ENCODE data around the gene AGBL1. TPM values are rescaled to one million over a fixed set of nuclear protein-coding genes. Genes with fewer than 3 reads are reported as not detected.

The AGBL1 gene
- total RNA-seq, 2 donors from 2014 or later: not detected

DNA sequence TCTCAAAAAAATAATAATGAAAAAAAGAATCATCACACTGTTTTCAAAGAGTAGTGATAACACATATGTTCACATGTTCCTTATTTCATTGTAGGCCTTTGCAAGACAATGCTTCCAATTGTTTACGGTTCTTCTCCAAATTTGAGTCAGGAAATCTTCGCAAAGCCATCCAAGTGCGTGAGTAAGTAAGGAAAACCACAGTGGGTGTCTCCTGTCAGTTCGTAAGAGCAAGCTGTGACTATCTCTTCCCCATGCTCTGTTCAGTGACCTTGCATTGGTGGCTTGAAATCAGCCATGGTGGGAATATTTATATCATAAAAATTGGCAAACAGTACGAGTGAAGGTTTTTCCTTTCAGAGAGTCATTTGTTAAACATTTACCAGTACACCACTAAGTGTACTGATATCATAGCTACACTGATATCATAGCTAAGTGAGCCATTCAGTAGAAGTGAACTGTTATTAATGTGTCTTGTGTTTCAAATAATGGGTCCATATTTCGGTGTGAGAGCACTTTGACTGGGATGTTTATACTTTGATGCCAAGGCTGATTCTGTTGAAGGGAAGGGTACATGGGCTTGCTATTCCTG lies 187.3 kb downstream of the AGBL1 start:
- no peak for ATAC-seq
- H3K27ac ChIP-seq: no peak overlapping the region
- no peaks in the 10 kb centered on the region for H3K9me3 ChIP-seq
- H3K4me3 ChIP-seq: no peak overlapping the region
- H3K36me3 ChIP-seq (replicated peaks in 1 of 2; ENCODE audit: insufficient read depth in 1 of 2, low read depth in 2 of 2): no peaks in the 10 kb centered on the region
- TF ChIP-seq, protein P1, sequence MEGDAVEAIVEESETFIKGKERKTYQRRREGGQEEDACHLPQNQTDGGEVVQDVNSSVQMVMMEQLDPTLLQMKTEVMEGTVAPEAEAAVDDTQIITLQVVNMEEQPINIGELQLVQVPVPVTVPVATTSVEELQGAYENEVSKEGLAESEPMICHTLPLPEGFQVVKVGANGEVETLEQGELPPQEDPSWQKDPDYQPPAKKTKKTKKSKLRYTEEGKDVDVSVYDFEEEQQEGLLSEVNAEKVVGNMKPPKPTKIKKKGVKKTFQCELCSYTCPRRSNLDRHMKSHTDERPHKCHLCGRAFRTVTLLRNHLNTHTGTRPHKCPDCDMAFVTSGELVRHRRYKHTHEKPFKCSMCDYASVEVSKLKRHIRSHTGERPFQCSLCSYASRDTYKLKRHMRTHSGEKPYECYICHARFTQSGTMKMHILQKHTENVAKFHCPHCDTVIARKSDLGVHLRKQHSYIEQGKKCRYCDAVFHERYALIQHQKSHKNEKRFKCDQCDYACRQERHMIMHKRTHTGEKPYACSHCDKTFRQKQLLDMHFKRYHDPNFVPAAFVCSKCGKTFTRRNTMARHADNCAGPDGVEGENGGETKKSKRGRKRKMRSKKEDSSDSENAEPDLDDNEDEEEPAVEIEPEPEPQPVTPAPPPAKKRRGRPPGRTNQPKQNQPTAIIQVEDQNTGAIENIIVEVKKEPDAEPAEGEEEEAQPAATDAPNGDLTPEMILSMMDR (IDR thresholded peaks at IDR 0.05): no peak
- TF ChIP-seq POLR2A (IDR thresholded peaks at IDR 0.05): no peak
- WGBS, 2 donors: 42 to 48% methylated on average over 6 of the region's 6 CpGs
- intact Hi-C loops (cut with DNase I): no loop called here
- DNase-seq: no peak
- peaks cover 7% of the 10 kb centered on the region for H3K4me1 ChIP-seq
- no peaks in the 10 kb centered on the region for H3K27me3 ChIP-seq

DNA sequence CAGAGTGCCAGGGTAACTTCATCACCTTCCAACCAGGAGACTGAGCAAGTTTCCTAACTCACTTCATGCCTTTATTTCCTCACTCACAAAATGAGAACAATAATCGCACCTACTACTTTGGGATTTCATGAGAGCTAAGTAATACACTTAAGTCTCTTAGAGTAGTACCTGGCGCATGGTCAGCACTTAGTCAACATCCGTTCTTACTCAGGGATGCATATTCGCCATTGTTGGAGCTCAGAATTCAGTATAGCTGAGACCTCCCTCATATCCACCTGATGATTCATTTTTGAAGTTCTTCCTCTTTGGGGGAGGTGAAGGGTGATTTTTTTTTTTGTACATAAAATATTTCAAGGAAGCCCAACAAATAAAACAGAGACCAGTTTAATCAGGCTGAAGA lies 188.2 kb downstream of the AGBL1 start:
- no peak for ATAC-seq
- no peak overlapping the region for H3K4me3 ChIP-seq
- no peaks in the 10 kb centered on the region for H3K9me3 ChIP-seq
- no peak overlapping the region for H3K27ac ChIP-seq
- no peaks in the 10 kb centered on the region for H3K36me3 ChIP-seq (replicated peaks in 1 of 2; ENCODE audit: insufficient read depth in 1 of 2, low read depth in 2 of 2)
- no peak for DNase-seq
- no peak for TF ChIP-seq POLR2A (IDR thresholded peaks at IDR 0.05)
- TF ChIP-seq, protein P1 (IDR thresholded peaks at IDR 0.05): no peak
- H3K4me1 ChIP-seq: peaks cover 7% of the 10 kb centered on the region
- WGBS, 2 donors: 84 to 86% methylated on average over 4 of the region's 4 CpGs
- no peaks in the 10 kb centered on the region for H3K27me3 ChIP-seq
- intact Hi-C loops (cut with DNase I): no loop called here

DNA sequence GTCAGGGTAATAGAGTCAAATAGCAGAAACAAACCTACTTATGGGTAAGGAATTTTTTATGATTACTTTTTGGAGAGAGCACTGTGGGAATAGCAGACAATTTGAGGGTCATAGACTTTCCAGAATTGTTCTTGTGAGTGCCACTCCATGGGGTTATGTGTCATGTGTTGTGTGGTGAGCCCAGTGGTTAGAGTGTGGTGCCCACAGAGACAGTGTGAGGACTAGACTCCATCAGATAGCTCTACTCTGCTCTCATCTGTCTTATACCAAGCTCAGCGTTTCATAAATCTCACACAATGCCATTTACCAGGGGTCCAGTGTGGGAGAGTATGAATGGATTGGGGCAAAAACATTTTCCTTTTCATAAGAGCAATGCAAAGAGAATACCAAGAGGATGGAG lies 188.9 kb downstream of the AGBL1 start:
- DNase-seq: no peak
- 63 to 64% methylated on average over 1 of the region's 1 CpG for WGBS, 2 donors
- ATAC-seq: no peak
- H3K27me3 ChIP-seq: no peaks in the 10 kb centered on the region
- H3K36me3 ChIP-seq (replicated peaks in 1 of 2; ENCODE audit: insufficient read depth in 1 of 2, low read depth in 2 of 2): no peaks in the 10 kb centered on the region
- no peak overlapping the region for H3K4me3 ChIP-seq
- intact Hi-C loops (cut with DNase I): no loop called here
- no peaks in the 10 kb centered on the region for H3K9me3 ChIP-seq
- peaks cover 7% of the 10 kb centered on the region for H3K4me1 ChIP-seq
- no peak overlapping the region for H3K27ac ChIP-seq
- no peak for TF ChIP-seq POLR2A (IDR thresholded peaks at IDR 0.05)
- TF ChIP-seq, protein P1 (IDR thresholded peaks at IDR 0.05): no peak

DNA sequence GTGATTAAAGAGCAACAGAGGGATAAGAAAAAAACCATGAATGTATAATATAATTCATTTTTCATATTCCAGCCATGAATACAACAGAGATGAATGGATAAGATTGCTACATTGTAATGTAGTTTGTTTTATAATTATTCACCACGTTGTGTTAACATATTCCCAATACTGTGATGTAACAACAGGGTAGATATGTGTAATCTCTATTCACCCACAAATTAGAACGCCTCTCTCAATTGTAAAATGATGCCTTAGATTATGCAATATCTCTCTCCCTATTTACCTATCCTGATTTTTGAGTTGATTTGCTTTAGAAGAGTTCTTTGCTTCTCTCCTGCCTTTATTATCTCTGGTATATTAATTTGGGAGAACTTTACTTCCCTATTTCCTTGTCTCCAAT lies 193.6 kb downstream of the AGBL1 start:
- Histone ChIP-seq H3K4me3 (no peak overlapping the region), H3K4me1 (no peaks in the 10 kb centered on the region), H3K36me3 (replicated peaks in 1 of 2; ENCODE audit: insufficient read depth in 1 of 2, low read depth in 2 of 2) (no peaks in the 10 kb centered on the region), H3K27ac (no peak overlapping the region), H3K27me3 (no peaks in the 10 kb centered on the region), H3K9me3 (no peaks in the 10 kb centered on the region)
- no peak for ATAC-seq
- no peak for DNase-seq
- TF ChIP-seq POLR2A (IDR thresholded peaks at IDR 0.05): no peak
- TF ChIP-seq, protein P1 (IDR thresholded peaks at IDR 0.05): no peak
- intact Hi-C loops (cut with DNase I): no loop called here
- WGBS, 2 donors: 37 to 43% methylated on average over 2 of the region's 2 CpGs

DNA sequence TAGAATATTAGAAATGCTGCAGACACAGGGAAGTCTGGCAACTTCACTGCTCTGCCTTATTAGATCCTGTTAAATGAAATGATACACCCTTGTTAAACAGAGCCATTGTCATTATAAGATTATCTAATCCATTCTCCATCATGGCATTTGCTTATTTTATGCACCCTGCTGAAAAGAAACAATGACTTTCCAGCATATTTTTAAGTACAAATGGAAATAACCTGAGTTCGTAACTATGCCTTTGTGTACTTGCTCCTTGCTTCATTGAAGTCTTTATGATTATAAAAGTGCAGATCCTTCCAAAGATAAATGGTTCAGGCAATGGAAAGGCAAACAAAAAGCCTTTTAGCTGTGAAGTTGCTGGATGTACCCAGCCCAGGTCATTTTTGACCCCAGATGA lies 195.7 kb downstream of the AGBL1 start:
- Histone ChIP-seq H3K36me3 (replicated peaks in 1 of 2; ENCODE audit: insufficient read depth in 1 of 2, low read depth in 2 of 2) (no peaks in the 10 kb centered on the region), H3K9me3 (no peaks in the 10 kb centered on the region), H3K27ac (no peak overlapping the region), H3K27me3 (no peaks in the 10 kb centered on the region), H3K4me3 (no peak overlapping the region), H3K4me1 (no peaks in the 10 kb centered on the region)
- DNase-seq: no peak
- no peak for ATAC-seq
- intact Hi-C loops (cut with DNase I): no loop called here
- TF ChIP-seq, protein P1 (IDR thresholded peaks at IDR 0.05): no peak
- TF ChIP-seq POLR2A (IDR thresholded peaks at IDR 0.05): no peak
- WGBS, 2 donors: 63 to 74% methylated on average over 1 of the region's 1 CpG
